AG10803 (cell line): ENCODE measurements around the gene SHISA9.

Source experiments
- DNase-seq: peaks from one replicate; pipeline ENCODE4 v3.0.0; 2010; ENCODE audit warnings: low read depth
- H3K4me3 ChIP-seq: 2 replicates; pipeline ENCODE4 v1.5.1; 2011; ENCODE audit warnings: mild to moderate bottlenecking, low read length, control low read depth
- TF ChIP-seq, protein P1 (sequence below): conservative IDR thresholded peaks from 2 replicates; pipeline ENCODE4 v1.5.1; 2011; ENCODE audit warnings: mild to moderate bottlenecking, low read length, control low read depth, inconsistent platforms

SHISA9 gene

DNA sequence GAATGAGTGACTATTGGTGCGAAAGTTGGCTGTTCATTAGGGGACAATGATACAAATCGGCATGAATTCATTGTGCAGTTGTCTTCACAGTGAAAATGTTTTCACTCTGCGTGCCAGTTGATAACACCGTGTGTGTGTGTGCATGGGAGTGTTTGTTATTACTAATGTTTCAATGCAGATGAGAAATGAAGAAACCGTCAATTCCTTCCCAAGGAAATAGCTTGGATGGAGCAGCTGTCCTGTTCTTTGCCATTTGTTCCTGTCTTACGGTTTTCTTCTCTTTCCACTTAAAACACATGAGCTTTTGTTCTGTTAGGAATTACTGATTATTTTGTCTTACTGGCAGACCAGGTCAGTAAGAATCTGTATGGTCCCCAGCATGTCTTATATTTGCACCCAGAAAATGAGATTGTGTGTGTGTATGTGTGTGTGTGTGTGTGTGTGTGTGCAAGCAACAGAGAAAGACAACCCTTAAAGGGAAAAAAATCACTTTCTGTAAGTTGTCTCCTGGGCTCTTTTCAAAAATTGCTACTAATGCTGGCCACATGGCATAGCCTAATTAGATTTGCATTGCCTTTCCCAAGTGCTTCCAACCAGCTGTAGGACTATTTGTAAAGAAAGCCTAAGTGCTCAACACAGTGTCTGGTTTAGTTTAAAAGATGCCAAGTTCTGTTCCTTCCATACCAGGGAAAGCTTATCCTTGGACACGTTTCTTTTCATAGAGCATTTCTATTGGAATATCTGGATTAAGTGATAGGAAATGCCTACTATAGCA is 23.8 kb downstream of the SHISA9 start:
- TF ChIP-seq, protein P1, sequence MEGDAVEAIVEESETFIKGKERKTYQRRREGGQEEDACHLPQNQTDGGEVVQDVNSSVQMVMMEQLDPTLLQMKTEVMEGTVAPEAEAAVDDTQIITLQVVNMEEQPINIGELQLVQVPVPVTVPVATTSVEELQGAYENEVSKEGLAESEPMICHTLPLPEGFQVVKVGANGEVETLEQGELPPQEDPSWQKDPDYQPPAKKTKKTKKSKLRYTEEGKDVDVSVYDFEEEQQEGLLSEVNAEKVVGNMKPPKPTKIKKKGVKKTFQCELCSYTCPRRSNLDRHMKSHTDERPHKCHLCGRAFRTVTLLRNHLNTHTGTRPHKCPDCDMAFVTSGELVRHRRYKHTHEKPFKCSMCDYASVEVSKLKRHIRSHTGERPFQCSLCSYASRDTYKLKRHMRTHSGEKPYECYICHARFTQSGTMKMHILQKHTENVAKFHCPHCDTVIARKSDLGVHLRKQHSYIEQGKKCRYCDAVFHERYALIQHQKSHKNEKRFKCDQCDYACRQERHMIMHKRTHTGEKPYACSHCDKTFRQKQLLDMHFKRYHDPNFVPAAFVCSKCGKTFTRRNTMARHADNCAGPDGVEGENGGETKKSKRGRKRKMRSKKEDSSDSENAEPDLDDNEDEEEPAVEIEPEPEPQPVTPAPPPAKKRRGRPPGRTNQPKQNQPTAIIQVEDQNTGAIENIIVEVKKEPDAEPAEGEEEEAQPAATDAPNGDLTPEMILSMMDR: no peak
- DNase-seq: no peak
- H3K4me3 ChIP-seq: no peak overlapping the region

DNA sequence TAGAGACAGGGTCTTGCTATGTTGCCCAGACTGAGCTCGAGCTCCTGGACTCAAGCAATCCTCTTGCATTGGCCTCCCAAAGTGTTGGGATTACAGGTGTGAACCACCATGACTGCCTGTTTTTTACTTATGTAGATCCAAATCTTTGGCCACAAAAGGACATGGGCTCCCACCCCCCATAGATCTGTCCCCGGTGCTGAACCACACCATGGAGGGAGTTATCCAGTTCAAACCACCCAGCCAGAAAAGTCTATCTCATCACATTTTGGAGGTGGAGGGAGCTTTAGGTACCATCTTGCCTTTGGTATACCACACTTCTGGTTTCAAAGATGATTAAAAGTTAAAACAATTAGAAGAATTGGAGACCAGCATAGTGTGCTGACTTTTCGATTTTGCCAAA is 26.2 kb downstream of the SHISA9 start:
- TF ChIP-seq, protein P1: no peak
- no peak overlapping the region for H3K4me3 ChIP-seq
- no peak for DNase-seq

DNA sequence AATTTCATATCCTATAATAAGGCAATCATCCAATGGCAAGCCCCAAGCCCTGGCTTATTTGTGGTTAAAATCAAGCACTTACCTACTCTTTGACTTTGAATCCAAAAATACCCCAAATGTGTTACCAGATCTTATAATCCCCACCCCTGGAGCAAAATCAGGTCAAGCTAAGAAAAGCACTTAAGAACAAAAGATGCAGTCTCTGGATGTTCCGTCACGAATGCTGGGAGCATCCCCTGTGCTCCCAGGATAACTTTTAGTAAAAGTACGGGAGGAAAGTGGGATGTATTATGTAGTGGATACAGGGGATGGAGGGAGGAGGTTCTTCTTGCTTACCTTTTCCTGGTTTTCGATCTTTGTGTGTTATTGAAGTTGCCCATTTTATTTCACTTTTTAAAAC is 29.5 kb downstream of the SHISA9 start:
- no peak for DNase-seq
- TF ChIP-seq, protein P1: no peak

DNA sequence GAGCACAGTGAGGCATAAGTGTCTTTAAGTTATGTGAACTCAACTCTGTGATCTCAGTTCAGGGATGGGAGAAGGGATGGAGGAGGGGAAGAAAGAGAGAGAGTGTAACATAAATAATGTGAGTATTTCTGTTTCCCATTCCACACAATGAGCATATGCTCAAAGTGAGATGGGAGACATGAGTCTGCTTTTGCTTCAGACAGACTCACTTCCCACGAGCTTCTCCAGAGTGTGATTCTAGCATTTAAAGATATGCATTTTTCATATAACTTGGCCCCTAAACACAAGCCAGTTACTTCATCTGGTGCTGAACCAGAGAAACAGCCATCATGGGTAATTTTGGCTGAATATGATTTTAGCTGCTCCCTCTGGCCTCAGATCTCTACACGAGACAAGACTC is 35.0 kb downstream of the SHISA9 start:
- DNase-seq: no peak
- TF ChIP-seq, protein P1: no peak
- no peak overlapping the region for H3K4me3 ChIP-seq

More for the DNA sequence above, 29.5 kb downstream of the SHISA9 start:
- H3K4me3 ChIP-seq: no peak overlapping the region

DNA sequence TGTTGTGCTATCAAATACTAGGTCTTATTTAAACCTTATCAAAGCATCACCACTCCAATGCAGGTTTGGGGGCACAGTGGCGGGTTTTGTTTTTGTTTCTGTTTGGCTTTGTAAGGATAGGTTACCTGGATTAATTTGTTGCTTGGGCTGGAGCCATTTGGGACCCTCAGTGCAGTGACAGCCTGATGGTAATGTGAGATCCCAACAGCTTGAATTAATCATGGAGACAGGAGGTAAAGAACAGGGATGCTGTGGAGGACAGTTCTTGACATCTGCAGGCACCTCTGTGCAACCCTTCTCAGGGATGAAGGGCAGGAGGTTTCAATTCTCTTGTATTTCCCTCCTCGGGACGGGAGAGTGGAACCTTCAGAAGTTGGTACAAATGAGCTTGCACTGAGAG is 40.5 kb downstream of the SHISA9 start:
- TF ChIP-seq, protein P1: no peak
- no peak for DNase-seq
- no peak overlapping the region for H3K4me3 ChIP-seq

DNA sequence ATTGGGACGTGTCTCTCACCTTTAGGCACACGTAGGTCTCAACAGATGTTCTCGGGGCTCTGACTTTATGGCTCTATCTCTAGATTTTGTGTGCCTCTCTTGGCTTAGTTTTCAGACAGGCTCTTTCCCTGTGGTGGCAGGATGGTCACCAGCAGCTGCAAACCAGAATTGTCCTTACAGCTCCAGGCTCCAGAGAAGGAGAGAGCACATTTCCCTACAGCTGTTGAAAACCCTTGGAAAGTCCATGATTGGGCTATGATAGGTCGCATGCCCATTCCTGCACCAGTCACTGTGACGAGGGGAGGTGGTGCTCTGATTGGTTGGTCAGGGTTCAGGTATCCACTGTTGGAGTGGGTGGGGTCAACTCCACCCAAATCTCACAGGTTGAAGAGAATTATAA is 41.5 kb downstream of the SHISA9 start:
- DNase-seq: no peak
- TF ChIP-seq, protein P1: no peak
- no peak overlapping the region for H3K4me3 ChIP-seq

DNA sequence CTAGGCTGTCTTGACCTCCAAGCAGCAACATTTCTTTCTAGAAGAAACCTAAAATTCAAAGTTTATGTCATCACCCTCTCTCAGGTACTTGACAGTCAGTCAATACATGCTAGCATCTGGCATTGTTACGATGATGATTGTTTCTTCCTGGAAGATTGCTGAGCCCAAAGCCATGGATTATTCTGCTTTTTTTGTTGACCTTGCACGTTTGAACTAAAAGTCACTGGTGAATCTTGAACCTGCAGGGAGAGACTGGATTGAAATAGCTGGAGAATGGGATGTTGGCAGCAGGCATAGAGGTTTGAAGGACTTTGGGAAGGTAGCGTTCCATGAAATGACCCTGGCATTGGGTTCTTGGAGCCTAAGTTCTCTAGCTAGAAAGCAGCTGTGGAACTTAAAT is 42.9 kb downstream of the SHISA9 start:
- TF ChIP-seq, protein P1: no peak
- DNase-seq: no peak

More for the DNA sequence above, 42.9 kb downstream of the SHISA9 start:
- H3K4me3 ChIP-seq: no peak overlapping the region
